HCT116 (cell line): Measurements from ENCODE around the gene ASB10. TPM values are rescaled to one million over a fixed set of nuclear protein-coding genes. Genes with fewer than 3 reads are reported as not detected.

Source experiments
- ATAC-seq: fragments of 200-7000 bp; cut with Tn5 transposase; 2 replicates; pipeline ENCODE4 v1.9.1; 2020; ENCODE audit warnings: mild to moderate bottlenecking, moderate library complexity
- BruUV-seq: library from RNA; stranded (reverse); fragments of 400-500 nt; replicated peaks from 2 replicates; lab custom pipeline; 2021; lab: Mats Ljungman, UMichigan
- CTCF ChIA-PET: fragments of 300-600 bp; sonication (Branson Sonifier 250); formaldehyde crosslinking; loops from one replicate; lab custom pipeline; 2021; ENCODE audit warnings: antibody characterized with exemption; lab: Charles Lee
- POLR2A ChIA-PET: fragments of 300-600, 350-600 bp; sonication (Branson Sonifier 250); formaldehyde crosslinking; loops from one replicate; lab custom pipeline; 2021; ENCODE audit warnings: antibody characterized with exemption; lab: Charles Lee
- RAD21 ChIA-PET, 2 experiments: fragments of 300-600 bp; sonication (Branson Sonifier 250); formaldehyde crosslinking; loops; one replicate each; lab custom pipeline; 2023; ENCODE audit warnings: low total read pairs in 2 of 2; ENCODE audit not compliant: uncharacterized antibody in 2 of 2, unreplicated experiment in 2 of 2, low non-redundant PET in 1 of 2; lab: Charles Lee
- DNase-seq: peaks from one replicate; pipeline ENCODE4 v3.0.0-alpha.2; 2010; ENCODE audit warnings: low read depth, low spot score
- H2AFZ ChIP-seq: fragments of 200-600 bp; shearing (Covaris generic), sonication (generic); 2 replicates; pipeline ENCODE4 v1.6.1; 2017; ENCODE audit warnings: low read depth, mixed run types, mixed read lengths, antibody characterized with exemption, low read length; ENCODE audit not compliant: poor library complexity, severe bottlenecking
- H3K27ac ChIP-seq: 2 replicates; pipeline ENCODE4 v1.5.1; 2012; ENCODE audit warnings: low read depth, low read length
- H3K27me3 ChIP-seq: fragments of 200-600 bp; sonication (generic); 2 replicates; pipeline ENCODE4 v1.6.1; 2016; ENCODE audit warnings: mixed run types, low read length, mixed read lengths; ENCODE audit not compliant: insufficient read depth
- H3K36me3 ChIP-seq, 2 experiments: fragments of 200-500 bp in 1 of 2; fragments of 200-600 bp in 1 of 2; sonication (Bioruptor generic) in 1 of 2; sonication (generic) in 1 of 2; 2 replicates each; pipeline versions ENCODE4 v1.5.1 to v1.6.1; 2014 to 2016; ENCODE audit warnings: low read length in 2 of 2, inconsistent platforms in 1 of 2, mixed read lengths in 1 of 2, mixed run types in 1 of 2; ENCODE audit not compliant: insufficient read depth in 2 of 2, control insufficient read depth in 1 of 2
- H3K4me1 ChIP-seq, 2 experiments: fragments of 200-600 bp in 1 of 2; sonication (generic) in 1 of 2; 2 replicates each; pipeline versions ENCODE4 v1.5.1 to v1.6.1; 2012 to 2017; ENCODE audit warnings: low read length in 2 of 2, inconsistent platforms in 1 of 2, mild to moderate bottlenecking in 1 of 2, mixed read lengths in 1 of 2, mixed run types in 1 of 2, moderate library complexity in 1 of 2; ENCODE audit not compliant: insufficient read depth in 2 of 2, control insufficient read depth in 1 of 2
- H3K4me2 ChIP-seq: fragments of 200-600 bp; sonication (generic); 2 replicates; pipeline ENCODE4 v1.6.1; 2017; ENCODE audit warnings: mixed run types, low read length, mixed read lengths
- H3K4me3 ChIP-seq, 2 experiments: fragments of 200-600 bp in 1 of 2; sonication (generic) in 1 of 2; replicated peaks in 1 of 2; 2 replicates each; pipeline ENCODE4 v1.5.1; 2011 to 2016; ENCODE audit warnings: low read length in 2 of 2, control low read depth in 1 of 2, low read depth in 1 of 2, mild to moderate bottlenecking in 1 of 2, mixed read lengths in 1 of 2, mixed run types in 1 of 2
- H3K79me2 ChIP-seq: fragments of 200-600 bp; sonication (generic); 2 replicates; pipeline ENCODE4 v1.6.1; 2017; ENCODE audit warnings: mild to moderate bottlenecking, mixed run types, low read length, moderate library complexity, mixed read lengths; ENCODE audit not compliant: insufficient read depth
- H3K9ac ChIP-seq: fragments of 200-600 bp; sonication (generic); 2 replicates; pipeline ENCODE4 v1.6.1; 2016; ENCODE audit warnings: low read length, mixed read lengths
- H3K9me2 ChIP-seq: fragments of 200-600 bp; sonication (generic), shearing (Covaris generic); 2 replicates; pipeline ENCODE4 v1.6.1; 2017; ENCODE audit warnings: mixed run types, mild to moderate bottlenecking, moderate library complexity; ENCODE audit not compliant: insufficient read depth
- H3K9me3 ChIP-seq, 2 experiments: fragments of 200-500 bp in 1 of 2; fragments of 200-600 bp in 1 of 2; sonication (Bioruptor generic) in 1 of 2; sonication (generic) in 1 of 2; 2 replicates each; pipeline ENCODE4 v1.6.1; 2014 to 2017; ENCODE audit warnings: low read length in 2 of 2, mixed read lengths in 2 of 2, inconsistent platforms in 1 of 2, low read depth in 1 of 2, mild to moderate bottlenecking in 1 of 2, mixed run types in 1 of 2, moderate library complexity in 1 of 2; ENCODE audit not compliant: control insufficient read depth in 1 of 2, insufficient read depth in 1 of 2
- H4K20me1 ChIP-seq: fragments of 200-600 bp; sonication (generic), shearing (Covaris generic); 2 replicates; pipeline ENCODE4 v1.6.1; 2017; ENCODE audit warnings: mixed run types, mild to moderate bottlenecking, moderate library complexity; ENCODE audit not compliant: insufficient read depth
- CEBPB ChIP-seq: IDR thresholded peaks from 2 replicates; pipeline ENCODE4 v1.6.1; 2012; ENCODE audit warnings: low read depth
- EGR1 ChIP-seq: IDR thresholded peaks from 2 replicates; pipeline ENCODE4 v1.6.1; 2012; ENCODE audit warnings: low read depth
- EZH2phosphoT487 ChIP-seq: fragments of 200-600 bp; IDR thresholded peaks from 2 replicates; pipeline ENCODE4 v1.6.1; 2018; ENCODE audit warnings: antibody characterized with exemption, borderline replicate concordance
- FOSL1 ChIP-seq: IDR thresholded peaks from 2 replicates; pipeline ENCODE4 v1.6.1; 2012; ENCODE audit warnings: low read depth
- POLR2A ChIP-seq: IDR thresholded peaks from 2 replicates; pipeline ENCODE4 v1.7.0; 2011; ENCODE audit warnings: borderline replicate concordance; ENCODE audit not compliant: insufficient read depth, insufficient read length; ENCODE audit errors: extremely low read depth
- POLR2AphosphoS5 ChIP-seq: IDR thresholded peaks from 2 replicates; pipeline ENCODE4 v1.6.1; 2011; ENCODE audit warnings: mild to moderate bottlenecking, low read depth, low read length, moderate library complexity
- RAD21 ChIP-seq: IDR thresholded peaks from 2 replicates; pipeline ENCODE4 v1.6.1; 2012; ENCODE audit warnings: low read depth, mild to moderate bottlenecking
- SIN3A ChIP-seq: IDR thresholded peaks from 2 replicates; pipeline ENCODE4 v1.6.1; 2012; ENCODE audit warnings: low read depth
- SRF ChIP-seq: IDR thresholded peaks from 2 replicates; pipeline ENCODE4 v1.6.1; 2012; ENCODE audit warnings: low read depth
- TCF7L2 ChIP-seq: IDR thresholded peaks from 2 replicates; pipeline ENCODE4 v1.7.0; 2011; ENCODE audit warnings: borderline replicate concordance, inconsistent platforms; ENCODE audit not compliant: insufficient read depth, insufficient read length; ENCODE audit errors: extremely low read depth
- YY1 ChIP-seq: IDR thresholded peaks from 2 replicates; pipeline ENCODE4 v1.6.1; 2011; ENCODE audit warnings: low read length, low read depth, moderate library complexity, mild to moderate bottlenecking; ENCODE audit not compliant: insufficient replicate concordance; ENCODE audit errors: extremely low read depth
- ZFX ChIP-seq: fragments of 450-650 bp; IDR thresholded peaks from 2 replicates; pipeline ENCODE4 v1.6.1; 2017
- ZNF274 ChIP-seq: fragments of 200-500 bp; sonication (Bioruptor generic); IDR thresholded peaks from 2 replicates; pipeline ENCODE4 v1.6.1; 2014; ENCODE audit warnings: mild to moderate bottlenecking, low read depth, low read length, inconsistent platforms
- intact Hi-C: fragments of 100-400 bp; cut with micrococcal nuclease; formaldehyde crosslinking; loops from 2 replicates; pipeline ENCODE4 v1.10.0; 2022
- total RNA-seq: library from RNA; stranded (reverse); gene quantifications from one replicate; pipeline ENCODE4 v1.2.1, GENCODE V29; 2021; ENCODE audit not compliant: unreplicated experiment
- TF ChIP-seq, protein P1 (sequence below): IDR thresholded peaks from 2 replicates; pipeline ENCODE4 v1.6.1; 2012
- TF ChIP-seq, protein P2 (sequence below): IDR thresholded peaks from 2 replicates; pipeline ENCODE4 v1.6.1; 2012; ENCODE audit warnings: low read depth

ASB10 gene
- total RNA-seq, 1 experiment from 2014 or later, result not detected

DNA sequence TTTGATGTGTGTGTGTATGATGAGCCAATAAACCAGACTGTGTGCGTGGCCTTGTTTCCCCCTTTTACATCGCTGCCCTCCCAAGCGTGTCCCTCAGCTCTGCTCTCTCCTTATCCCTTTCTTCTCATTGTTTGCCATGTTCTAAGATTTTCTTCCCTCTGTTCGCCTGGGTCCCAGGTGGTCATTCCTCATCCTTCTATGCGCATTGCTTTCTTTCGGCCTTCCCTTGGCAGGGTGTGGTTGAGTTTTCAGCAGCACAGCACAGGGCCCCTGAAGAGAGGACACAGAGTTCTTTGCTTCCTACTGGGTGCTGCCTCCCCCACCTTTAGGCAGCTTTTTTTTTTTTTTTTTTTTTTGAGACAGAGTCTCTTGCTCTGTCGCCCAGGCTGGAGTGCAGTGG, 42.7 kb downstream of the ASB10 start:
- POLR2A ChIA-PET, result no interaction called here
- H3K4me1 ChIP-seq, result no peaks in the 10 kb centered on the region
- no peak overlapping the region for H3K9ac ChIP-seq
- H3K4me3 ChIP-seq, result no peak overlapping the region
- DNase-seq, result no peak
- RAD21 ChIA-PET, result no interaction called here
- H3K79me2 ChIP-seq, result no peaks in the 10 kb centered on the region
- H3K4me2 ChIP-seq, result no peak overlapping the region
- no peaks in the 10 kb centered on the region for H3K9me2 ChIP-seq
- CTCF ChIA-PET, result no interaction called here
- no peak overlapping the region for H2AFZ ChIP-seq
- no peaks in the 10 kb centered on the region for H3K9me3 ChIP-seq
- ATAC-seq, result no peak
- no TSS peak for BruUV-seq
- TF ChIP-seq ZFX (no peak), RAD21 (no peak), POLR2A (no peak), CEBPB (no peak), TCF7L2 (no peak), YY1 (no peak), ZNF274 (no peak), FOSL1 (no peak), EZH2phosphoT487 (no peak), SIN3A (no peak), EGR1 (no peak), SRF (no peak), POLR2AphosphoS5 (no peak)
- TF ChIP-seq, protein P1, sequence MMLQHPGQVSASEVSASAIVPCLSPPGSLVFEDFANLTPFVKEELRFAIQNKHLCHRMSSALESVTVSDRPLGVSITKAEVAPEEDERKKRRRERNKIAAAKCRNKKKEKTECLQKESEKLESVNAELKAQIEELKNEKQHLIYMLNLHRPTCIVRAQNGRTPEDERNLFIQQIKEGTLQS, result no peak
- TF ChIP-seq, protein P2, sequence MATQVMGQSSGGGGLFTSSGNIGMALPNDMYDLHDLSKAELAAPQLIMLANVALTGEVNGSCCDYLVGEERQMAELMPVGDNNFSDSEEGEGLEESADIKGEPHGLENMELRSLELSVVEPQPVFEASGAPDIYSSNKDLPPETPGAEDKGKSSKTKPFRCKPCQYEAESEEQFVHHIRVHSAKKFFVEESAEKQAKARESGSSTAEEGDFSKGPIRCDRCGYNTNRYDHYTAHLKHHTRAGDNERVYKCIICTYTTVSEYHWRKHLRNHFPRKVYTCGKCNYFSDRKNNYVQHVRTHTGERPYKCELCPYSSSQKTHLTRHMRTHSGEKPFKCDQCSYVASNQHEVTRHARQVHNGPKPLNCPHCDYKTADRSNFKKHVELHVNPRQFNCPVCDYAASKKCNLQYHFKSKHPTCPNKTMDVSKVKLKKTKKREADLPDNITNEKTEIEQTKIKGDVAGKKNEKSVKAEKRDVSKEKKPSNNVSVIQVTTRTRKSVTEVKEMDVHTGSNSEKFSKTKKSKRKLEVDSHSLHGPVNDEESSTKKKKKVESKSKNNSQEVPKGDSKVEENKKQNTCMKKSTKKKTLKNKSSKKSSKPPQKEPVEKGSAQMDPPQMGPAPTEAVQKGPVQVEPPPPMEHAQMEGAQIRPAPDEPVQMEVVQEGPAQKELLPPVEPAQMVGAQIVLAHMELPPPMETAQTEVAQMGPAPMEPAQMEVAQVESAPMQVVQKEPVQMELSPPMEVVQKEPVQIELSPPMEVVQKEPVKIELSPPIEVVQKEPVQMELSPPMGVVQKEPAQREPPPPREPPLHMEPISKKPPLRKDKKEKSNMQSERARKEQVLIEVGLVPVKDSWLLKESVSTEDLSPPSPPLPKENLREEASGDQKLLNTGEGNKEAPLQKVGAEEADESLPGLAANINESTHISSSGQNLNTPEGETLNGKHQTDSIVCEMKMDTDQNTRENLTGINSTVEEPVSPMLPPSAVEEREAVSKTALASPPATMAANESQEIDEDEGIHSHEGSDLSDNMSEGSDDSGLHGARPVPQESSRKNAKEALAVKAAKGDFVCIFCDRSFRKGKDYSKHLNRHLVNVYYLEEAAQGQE, result no peak
- H3K36me3 ChIP-seq, result peaks cover 17% of the 10 kb centered on the region in 2 experiments; a peak in 3 of 4 replicates
- intact Hi-C loops, result no loop called here
- H4K20me1 ChIP-seq, result no peaks in the 10 kb centered on the region
- no peaks in the 10 kb centered on the region for H3K27me3 ChIP-seq
- H3K27ac ChIP-seq, result no peak overlapping the region
